K562 (cell line): ENCODE data around the gene DCTN2. TPM values are rescaled to one million over a fixed set of nuclear protein-coding genes. Genes with fewer than 3 reads are reported as not detected.

Experiments
- ATAC-seq: fragments of 200-7000 bp; cut with Tn5 transposase; 3 replicates; pipeline ENCODE4 v1.9.1; 2020; ENCODE audit warnings: moderate library complexity
- Bru-seq: library from RNA; stranded (reverse); fragments of 400-500 nt; gene quantifications from one replicate; lab custom pipeline; 2021; lab: Mats Ljungman, UMichigan
- BruChase-seq, 2 experiments: library from RNA; stranded (reverse); fragments of 400-500 nt; gene quantifications; one replicate each; lab custom pipeline; 2021; lab: Mats Ljungman, UMichigan
- BruUV-seq: library from RNA; stranded (reverse); fragments of 400-500 nt; replicated peaks from 2 replicates; lab custom pipeline; 2021; lab: Mats Ljungman, UMichigan
- CTCF ChIA-PET: fragments of 300-600 bp; formaldehyde crosslinking; extraction: SDS; loops from one replicate; lab custom pipeline; 2021; ENCODE audit warnings: low intra/inter-chr PET ratio; lab: Yijun Ruan, JAX
- POLR2A ChIA-PET: fragments of 300-600, 350-650 bp; sonication (Branson Sonifier 250); formaldehyde crosslinking; extraction: SDS; loops from one replicate; lab custom pipeline; 2021; ENCODE audit warnings: antibody characterized with exemption, inconsistent platforms; lab: Yijun Ruan, JAX
- DNase-seq, 4 experiments: peaks; one replicate each; pipeline versions ENCODE4 v3.0.0 to v3.0.0-alpha.2; 2011 to 2018; ENCODE audit warnings: low spot score in 3 of 4, mixed read lengths in 3 of 4; ENCODE audit errors: extremely low read depth in 1 of 4
- FAIRE-seq: peaks from 2 replicates; lab custom pipeline; 2011; peaks lifted over from hg19 to GRCh38; lab: Jason Lieb, UNC
- H2AFZ ChIP-seq: 2 replicates; pipeline ENCODE4 v1.6.0; 2011; ENCODE audit warnings: low read depth, low read length, control low read depth, inconsistent platforms
- H3K27ac ChIP-seq: fragments of 200-600 bp; 3 replicates; pipeline ENCODE4 v1.8.0; 2011; ENCODE audit warnings: low read depth, mild to moderate bottlenecking, control low read depth, inconsistent platforms, low read length, moderate library complexity, mixed read lengths; ENCODE audit errors: extremely low read depth
- H3K27me3 ChIP-seq, 2 experiments: fragments of 300-600 bp in 1 of 2; 2 replicates in 1 of 2; 3 replicates in 1 of 2; pipeline versions ENCODE4 v1.6.0 to v1.8.0; 2011; ENCODE audit warnings: inconsistent platforms in 2 of 2, low read length in 2 of 2, mild to moderate bottlenecking in 1 of 2, mixed read lengths in 1 of 2, moderate library complexity in 1 of 2; ENCODE audit not compliant: control insufficient read depth in 2 of 2, insufficient read depth in 2 of 2
- H3K36me3 ChIP-seq: fragments of 300-600 bp; 3 replicates; pipeline ENCODE4 v1.8.0; 2011; ENCODE audit warnings: mild to moderate bottlenecking, low read length, inconsistent platforms; ENCODE audit not compliant: control insufficient read depth, insufficient read depth
- H3K4me1 ChIP-seq, 2 experiments: fragments of 200-600 bp in 1 of 2; replicated peaks in 1 of 2; 2 replicates in 1 of 2; 3 replicates in 1 of 2; pipeline versions ENCODE4 v1.5.1 to v1.8.0; 2011; ENCODE audit warnings: inconsistent platforms in 2 of 2, low read length in 2 of 2, mild to moderate bottlenecking in 1 of 2, mixed read lengths in 1 of 2, moderate library complexity in 1 of 2; ENCODE audit not compliant: control insufficient read depth in 2 of 2, insufficient read depth in 2 of 2
- H3K4me2 ChIP-seq: 2 replicates; pipeline ENCODE4 v1.6.1; 2011; ENCODE audit warnings: low read length, control low read depth, inconsistent platforms, mixed read lengths; ENCODE audit not compliant: insufficient read depth
- H3K4me3 ChIP-seq: fragments of 200-600 bp; sonication (generic), shearing (Covaris generic); 2 replicates; pipeline ENCODE4 v1.5.1; 2016; ENCODE audit warnings: control low read depth, inconsistent platforms
- H3K79me2 ChIP-seq: fragments of 200-600 bp; 3 replicates; pipeline ENCODE4 v1.8.0; 2011; ENCODE audit warnings: low read length, inconsistent platforms; ENCODE audit not compliant: control insufficient read depth, insufficient read depth
- H3K9ac ChIP-seq, 2 experiments: 2 replicates each; pipeline versions ENCODE4 v1.6.0 to v1.6.1; 2011; ENCODE audit warnings: low read depth in 2 of 2, low read length in 2 of 2, control low read depth in 1 of 2, inconsistent platforms in 1 of 2, mild to moderate bottlenecking in 1 of 2, mixed read lengths in 1 of 2; ENCODE audit not compliant: insufficient read depth in 1 of 2
- H3K9me1 ChIP-seq: one replicate; pipeline ENCODE4 v1.6.0; 2011; ENCODE audit warnings: inconsistent platforms, mild to moderate bottlenecking, low read length, moderate library complexity; ENCODE audit not compliant: control insufficient read depth, insufficient read depth
- H3K9me3 ChIP-seq: replicated peaks from 2 replicates; pipeline ENCODE4 v1.5.1; 2011; ENCODE audit warnings: low read depth, low read length, inconsistent platforms; ENCODE audit not compliant: control insufficient read depth, insufficient read depth
- H4K20me1 ChIP-seq: replicated peaks from 2 replicates; pipeline ENCODE4 v1.6.1; 2011; ENCODE audit warnings: low read length, inconsistent platforms, mixed read lengths; ENCODE audit not compliant: control insufficient read depth, insufficient read depth
- CC2D1A ChIP-seq: fragments of 450-650 bp; IDR thresholded peaks from 2 replicates; pipeline ENCODE4 v1.6.1; 2017; ENCODE audit warnings: mild to moderate bottlenecking
- CREB1 ChIP-seq, 2 experiments: sonication (generic) in 1 of 2; formaldehyde crosslinking in 1 of 2; IDR thresholded peaks; 2 replicates each; pipeline versions ENCODE4 v1.6.1 to v1.8.0; 2012 to 2022; ENCODE audit warnings: inconsistent platforms in 1 of 2, mild to moderate bottlenecking in 1 of 2, missing genetic modification reagents in 1 of 2, moderate library complexity in 1 of 2
- DPF2 ChIP-seq: fragments of 450-650 bp; IDR thresholded peaks from 2 replicates; pipeline ENCODE4 v1.6.1; 2016
- ELF1 ChIP-seq: fragments of 200-800 bp; sonication (Bioruptor generic); IDR thresholded peaks from 2 replicates; pipeline ENCODE4 v1.6.1; 2016; ENCODE audit warnings: missing genetic modification characterization, missing compliant biosample characterization
- EP400 ChIP-seq: fragments of 450-650 bp; IDR thresholded peaks from 2 replicates; pipeline ENCODE4 v1.6.1; 2017; ENCODE audit warnings: antibody characterized with exemption, mild to moderate bottlenecking, moderate library complexity
- FOSL1 ChIP-seq: fragments of 200-800 bp; sonication (Bioruptor generic); conservative IDR thresholded peaks from 2 replicates; pipeline ENCODE4 v1.6.1; 2016; ENCODE audit warnings: missing genetic modification characterization, missing compliant biosample characterization
- SOX6 ChIP-seq: fragments of 450-650 bp; IDR thresholded peaks from 2 replicates; pipeline ENCODE4 v1.6.1; 2014; ENCODE audit warnings: mild to moderate bottlenecking
- STAG1 ChIP-seq: sonication (generic); formaldehyde crosslinking; IDR thresholded peaks from 2 replicates; pipeline ENCODE4 v1.5.0; 2020; ENCODE audit warnings: missing genetic modification reagents, borderline replicate concordance
- WGBS: fragments of 100-300 bp; shearing (Covaris generic); methylation state at CpG from one replicate; pipeline ENCODE4 v1.1.6; 2016; ENCODE audit warnings: low coverage, mixed read lengths; ENCODE audit not compliant: insufficient coverage; ENCODE audit errors: missing lambda C conversion rate; 5-methylcytosine and 5-hydroxymethylcytosine counted together
- in situ Hi-C: fragments of 300-500 bp; cut with MboI; formaldehyde crosslinking; loops from 4 replicates; pipeline ENCODE4 v1.15.0; 2018; ENCODE audit warnings: inconsistent platforms, mixed read lengths
- intact Hi-C: fragments of 100-400 bp; cut with micrococcal nuclease; formaldehyde crosslinking; loops from 2 replicates; pipeline ENCODE4 v1.14.2; 2022
- long read RNA-seq, 3 experiments: library from polyadenylated mRNA in 2 of 3; library from RNA in 1 of 3; unstranded in 2 of 3; stranded (forward) in 1 of 3; transcript quantifications; one replicate each; pipeline ENCODE4 v2.0.0, GENCODE V29; 2019 to 2022
- polyA minus RNA-seq, 3 experiments: library from RNA; depleted of rRNA, polyadenylated mRNA; stranded (reverse); fragments of >200 nt; gene quantifications; 2 replicates each; pipeline ENCODE4 v1.2.3, GENCODE V29; 2011
- polyA plus RNA-seq, 8 experiments: library from polyadenylated mRNA; depleted of rRNA in 4 of 8; stranded (reverse) in 5 of 8; unstranded in 3 of 8; fragments of >200 nt; fragmentation: Nextera tagmentation in 2 of 8; fragmentation: Illumina TruSeq in 1 of 8; extraction: Ambion mirVana in 2 of 8; extraction: Trizol in 1 of 8; gene quantifications; 2 replicates each; pipeline versions ENCODE4 v1.2.1 to v1.2.3, GENCODE V29; 2011 to 2014; ENCODE audit warnings: inconsistent platforms in 1 of 8, missing spikeins in 1 of 8
- total RNA-seq, 7 experiments: library from RNA; depleted of rRNA in 6 of 7; stranded (reverse); fragments of >200 nt in 6 of 7; fragmentation: Illumina TruSeq in 2 of 7; extraction: Trizol in 2 of 7; gene quantifications; 2 replicates each; pipeline versions ENCODE4 v1.2.1 to v1.2.3, GENCODE V29; 2011 to 2021; ENCODE audit warnings: low replicate concordance in 1 of 7
- TF ChIP-seq, protein P1 (sequence below): fragments of 450-650 bp; IDR thresholded peaks from 2 replicates; pipeline ENCODE4 v1.6.1; 2014; ENCODE audit warnings: low read depth, mild to moderate bottlenecking, moderate library complexity, borderline replicate concordance
- TF ChIP-seq, protein P2 (sequence below): fragments of 150-350 bp; conservative IDR thresholded peaks from 2 replicates; pipeline ENCODE4 v1.6.1; 2014; ENCODE audit warnings: low read length

Gene DCTN2
- 253 and 274 TPM in 2 replicates for total RNA-seq (2011; cell fraction: chromatin; rRNA removed; ENCODE audit: low replicate concordance)
- 125 and 135 TPM in 2 replicates for total RNA-seq (2011; cell fraction: nucleolus; rRNA removed)
- total RNA-seq (2011; cell fraction: nucleoplasm; rRNA removed) = 180 and 202 TPM in 2 replicates
- total RNA-seq (2014; rRNA removed) (128 and 135 TPM in 2 replicates), total RNA-seq (2014; rRNA removed; fragmentation: Illumina TruSeq; extraction: Trizol) (114 and 115 TPM in 2 replicates), total RNA-seq (2015; rRNA removed; fragmentation: Illumina TruSeq; extraction: Trizol) (122 and 151 TPM in 2 replicates), total RNA-seq (2021) (119 and 129 TPM in 2 replicates), polyA plus RNA-seq (2011; rRNA removed) (137 and 161 TPM in 2 replicates), polyA plus RNA-seq (2014; fragmentation: Illumina TruSeq; extraction: Trizol) (255 and 270 TPM in 2 replicates), polyA plus RNA-seq (2014; fragmentation: Nextera tagmentation; extraction: Ambion mirVana) (10 to 100 TPM; 43.6 to 64.7 TPM), polyA plus RNA-seq (2014; rRNA removed) (125 and 127 TPM in 2 replicates), polyA minus RNA-seq (2011; rRNA and poly(A)+ RNA removed) (129 and 192 TPM in 2 replicates), Bru-seq, nascent RNA (percentile 89 among the genes with signal in this experiment), BruChase-seq, experiment 1, labeled RNA remaining after a 2-hour chase (percentile 93 among the genes with signal in this experiment), BruChase-seq, experiment 2, labeled RNA remaining after a 6-hour chase (percentile 93 among the genes with signal in this experiment)
- 125 and 134 TPM in 2 replicates for polyA plus RNA-seq (2011; cell fraction: cytosol; rRNA removed)
- polyA plus RNA-seq (2011; cell fraction: nucleus; rRNA removed) = 140 and 175 TPM in 2 replicates
- 98.5 and 216 TPM in 2 replicates for polyA plus RNA-seq (2012)
- 103 and 129 TPM in 2 replicates for polyA minus RNA-seq (2011; cell fraction: cytosol; rRNA and poly(A)+ RNA removed)
- polyA minus RNA-seq (2011; cell fraction: nucleus; rRNA and poly(A)+ RNA removed) = 35.9 and 66.2 TPM in 2 replicates
- long read RNA-seq, experiment 1, transcript DCTN2-209 (14 exons, 2,061 nt) = major isoform, 464 of 916 reads
- long read RNA-seq, experiment 1, partial matches to known transcripts = 24 of 916 reads
- long read RNA-seq, experiment 1, other reads (novel, unspliced or antisense) = 426 of 916 reads
- long read RNA-seq, experiment 2, transcript DCTN2-209 (14 exons, 2,061 nt) = major isoform, 81 of 197 reads
- long read RNA-seq, experiment 2, partial matches to known transcripts = 22 of 197 reads
- long read RNA-seq, experiment 2, other reads (novel, unspliced or antisense) = 94 of 197 reads
- long read RNA-seq, experiment 3, transcript DCTN2-209 (14 exons, 2,061 nt) = major isoform, 260 of 313 reads
- long read RNA-seq, experiment 3, partial matches to known transcripts = 9 of 313 reads
- long read RNA-seq, experiment 3, other reads (novel, unspliced or antisense) = 44 of 313 reads

DNA sequence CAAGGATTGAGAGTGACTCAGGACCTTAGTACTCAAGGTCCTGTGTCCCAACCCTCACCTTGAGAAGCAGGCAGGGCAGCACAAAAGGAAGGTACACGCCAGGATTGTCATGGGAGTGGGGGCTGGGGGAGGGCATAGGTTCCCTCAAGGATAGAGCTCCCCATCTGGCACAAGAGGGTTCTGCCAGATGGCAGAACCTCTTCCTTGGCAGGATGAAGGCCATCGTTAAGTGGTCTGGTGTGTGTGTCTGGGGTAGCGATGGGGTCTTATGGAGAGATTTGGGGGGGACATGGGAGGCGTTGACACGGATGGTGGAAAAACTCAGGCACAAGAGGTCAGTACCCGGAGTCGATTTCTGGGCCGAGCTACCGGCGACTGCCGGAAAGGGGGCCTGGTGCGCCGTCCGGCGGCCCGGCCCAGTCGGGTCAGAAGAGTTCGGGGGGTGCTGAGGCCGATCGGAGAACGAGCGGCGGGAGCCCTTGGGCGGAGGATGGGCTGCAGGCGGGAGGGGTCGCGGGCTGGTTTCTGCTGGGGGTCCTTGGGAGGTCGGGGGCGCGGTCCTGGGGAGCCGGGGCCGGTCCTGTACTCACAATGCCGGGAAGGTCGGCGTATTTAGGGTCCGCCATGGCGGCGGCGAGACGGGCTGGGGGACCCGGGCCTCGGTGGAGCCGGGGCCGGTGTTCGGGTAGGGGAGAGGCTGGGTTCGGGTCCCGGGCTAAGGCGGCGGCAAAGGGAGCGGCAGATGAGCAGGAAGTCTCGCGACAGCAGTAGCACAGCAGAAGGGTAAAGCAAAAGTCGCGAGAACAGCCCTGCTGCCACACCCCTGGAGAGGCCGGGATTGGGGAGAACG lies at the start of gene DCTN2:
Gene DCTN2 (minus strand): TSS at position 755 of the 850 bp plus-strand sequence. CDS start 129 bp downstream, at position 626.
- peak; percentile 87 for ATAC-seq
- Histone ChIP-seq H3K9ac (peak within 1 kb of the TSS; percentile 94 to 98), H3K4me3 (peak within 1 kb of the TSS; percentile 93), H3K79me2 (peaks cover 56% of the 10 kb centered on the region), H3K9me1 (no peaks in the 10 kb centered on the region), H3K36me3 (peaks cover 40% of the 10 kb centered on the region), H2AFZ (peak within 1 kb of the TSS; percentile 85), H3K27me3 (no peaks in the 10 kb centered on the region), H4K20me1 (no peaks in the 10 kb centered on the region), H3K27ac (peak within 1 kb of the TSS; percentile 84), H3K4me1 (peaks cover 37 to 49% of the 10 kb centered on the region in 2 experiments), H3K9me3 (no peaks in the 10 kb centered on the region), H3K4me2 (peak within 1 kb of the TSS; percentile 97)
- peak; percentile 93 to 98 (median 95) for DNase-seq
- intact Hi-C loops (loop anchor here (1.0 kb wide), 1 partner anchor 24 kb away; the partner anchor contains the start of gene MBD6), in situ Hi-C loops (no loop called here)
- peak; percentile 97 for FAIRE-seq
- POLR2A ChIA-PET = interaction anchor here (0.6 to 4.4 kb wide), 22 partner anchors 8 to 1637 kb away, joined by 3 to 53 read pairs (median 4); partner anchors contain the start of gene DDIT3
- no TSS peak for BruUV-seq
- 2% methylated on average over 47 of the region's 56 CpGs for WGBS
- CTCF ChIA-PET = no interaction called here
- TF ChIP-seq SOX6 (0 out of 2 replicates have a peak, but pooled peaks have one; percentile 1), DPF2 (0 out of 2 replicates have a peak, but pooled peaks have one; percentile 7), ELF1 (tag) (0 out of 2 replicates have a peak, but pooled peaks have one; percentile 15), CREB1 (IDR thresholded peaks at IDR 0.05) (0 out of 2 replicates have a peak, but pooled peaks have one; percentile 2), CREB1 (CRISPR knock-in tag; IDR thresholded peaks at IDR 0.05) (no peak), STAG1 (CRISPR knock-in tag) (peak; percentile 30; the same call in 1 of the 2 replicates), EP400 (peak; percentile 52; the same call in 1 of the 2 replicates), FOSL1 (tag) (peak; percentile 47), CC2D1A (no peak)
- TF ChIP-seq, protein P1, sequence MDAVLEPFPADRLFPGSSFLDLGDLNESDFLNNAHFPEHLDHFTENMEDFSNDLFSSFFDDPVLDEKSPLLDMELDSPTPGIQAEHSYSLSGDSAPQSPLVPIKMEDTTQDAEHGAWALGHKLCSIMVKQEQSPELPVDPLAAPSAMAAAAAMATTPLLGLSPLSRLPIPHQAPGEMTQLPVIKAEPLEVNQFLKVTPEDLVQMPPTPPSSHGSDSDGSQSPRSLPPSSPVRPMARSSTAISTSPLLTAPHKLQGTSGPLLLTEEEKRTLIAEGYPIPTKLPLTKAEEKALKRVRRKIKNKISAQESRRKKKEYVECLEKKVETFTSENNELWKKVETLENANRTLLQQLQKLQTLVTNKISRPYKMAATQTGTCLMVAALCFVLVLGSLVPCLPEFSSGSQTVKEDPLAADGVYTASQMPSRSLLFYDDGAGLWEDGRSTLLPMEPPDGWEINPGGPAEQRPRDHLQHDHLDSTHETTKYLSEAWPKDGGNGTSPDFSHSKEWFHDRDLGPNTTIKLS = peak; percentile 94
- TF ChIP-seq, protein P2, sequence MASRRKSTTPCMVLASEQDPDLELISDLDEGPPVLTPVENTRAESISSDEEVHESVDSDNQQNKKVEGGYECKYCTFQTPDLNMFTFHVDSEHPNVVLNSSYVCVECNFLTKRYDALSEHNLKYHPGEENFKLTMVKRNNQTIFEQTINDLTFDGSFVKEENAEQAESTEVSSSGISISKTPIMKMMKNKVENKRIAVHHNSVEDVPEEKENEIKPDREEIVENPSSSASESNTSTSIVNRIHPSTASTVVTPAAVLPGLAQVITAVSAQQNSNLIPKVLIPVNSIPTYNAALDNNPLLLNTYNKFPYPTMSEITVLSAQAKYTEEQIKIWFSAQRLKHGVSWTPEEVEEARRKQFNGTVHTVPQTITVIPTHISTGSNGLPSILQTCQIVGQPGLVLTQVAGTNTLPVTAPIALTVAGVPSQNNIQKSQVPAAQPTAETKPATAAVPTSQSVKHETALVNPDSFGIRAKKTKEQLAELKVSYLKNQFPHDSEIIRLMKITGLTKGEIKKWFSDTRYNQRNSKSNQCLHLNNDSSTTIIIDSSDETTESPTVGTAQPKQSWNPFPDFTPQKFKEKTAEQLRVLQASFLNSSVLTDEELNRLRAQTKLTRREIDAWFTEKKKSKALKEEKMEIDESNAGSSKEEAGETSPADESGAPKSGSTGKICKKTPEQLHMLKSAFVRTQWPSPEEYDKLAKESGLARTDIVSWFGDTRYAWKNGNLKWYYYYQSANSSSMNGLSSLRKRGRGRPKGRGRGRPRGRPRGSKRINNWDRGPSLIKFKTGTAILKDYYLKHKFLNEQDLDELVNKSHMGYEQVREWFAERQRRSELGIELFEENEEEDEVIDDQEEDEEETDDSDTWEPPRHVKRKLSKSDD = peak; percentile 95; the same call in 1 of the 2 replicates
